OCI-M1 (cell line): Measurements from ENCODE around the gene MAPK8IP2.
A peak's percentile ranks its signal among the peaks of the same experiment; 100 is the strongest.

ENCODE experiments used
- DNase-seq: peaks from one replicate; lab custom pipeline; 2025; lab: John Stamatoyannopoulos, UW

The MAPK8IP2 gene

DNA sequence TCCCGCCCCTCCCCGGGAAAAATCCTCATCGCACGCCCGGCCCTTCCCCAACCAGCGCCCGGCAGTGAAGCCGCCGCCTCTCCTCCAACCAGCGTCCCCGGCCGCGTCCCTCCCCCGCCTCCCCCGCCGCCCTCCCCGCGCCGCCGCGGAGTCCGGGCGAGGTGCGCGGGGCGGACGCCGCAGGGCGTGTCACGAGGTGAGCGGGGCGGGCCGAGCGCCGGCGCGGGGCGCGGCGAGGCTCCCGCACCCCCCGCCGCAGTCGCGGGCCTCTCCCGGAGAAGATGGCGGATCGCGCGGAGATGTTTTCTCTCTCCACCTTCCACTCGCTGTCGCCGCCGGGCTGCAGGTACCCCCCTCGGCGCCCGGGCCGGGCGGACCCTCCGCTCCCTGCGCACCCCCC, at the start of gene MAPK8IP2:
MAPK8IP2 (plus strand) TSS at position 256 of the 400 bp plus-strand sequence; CDS start at position 282, 26 bp downstream.
- DNase-seq, result no peak

- DNase-seq, result no peak
Observed at GRCh38 chr22:50551160-50551752, 49.3 kb upstream of the MAPK8IP2 start.

DNA sequence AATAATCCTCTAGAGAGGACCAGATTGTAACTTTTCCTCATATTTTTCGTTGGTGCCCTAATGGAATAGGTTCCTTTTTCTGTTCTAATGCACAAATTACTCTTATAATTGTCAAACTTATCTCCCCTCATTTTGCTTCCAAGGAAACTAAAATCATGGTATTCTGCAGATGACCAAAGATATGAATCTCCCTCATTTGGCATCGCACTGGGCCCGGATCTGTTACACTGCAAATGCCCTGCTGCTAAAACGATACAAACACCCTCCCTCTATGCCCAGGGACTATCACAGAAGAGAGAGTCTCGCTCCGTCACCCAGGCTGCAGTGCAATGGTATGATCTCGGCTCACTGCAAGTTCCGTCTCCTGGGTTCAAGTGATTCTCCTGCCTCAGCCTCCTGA, 47.3 kb upstream of the MAPK8IP2 start:
- DNase-seq, result no peak

- no peak for DNase-seq
Observed at GRCh38 chr22:50556703-50557102, 43.9 kb upstream of the MAPK8IP2 start.

GRCh38 chr22:50560034-50560433, 40.6 kb upstream of the MAPK8IP2 start:
- no peak for DNase-seq

DNA sequence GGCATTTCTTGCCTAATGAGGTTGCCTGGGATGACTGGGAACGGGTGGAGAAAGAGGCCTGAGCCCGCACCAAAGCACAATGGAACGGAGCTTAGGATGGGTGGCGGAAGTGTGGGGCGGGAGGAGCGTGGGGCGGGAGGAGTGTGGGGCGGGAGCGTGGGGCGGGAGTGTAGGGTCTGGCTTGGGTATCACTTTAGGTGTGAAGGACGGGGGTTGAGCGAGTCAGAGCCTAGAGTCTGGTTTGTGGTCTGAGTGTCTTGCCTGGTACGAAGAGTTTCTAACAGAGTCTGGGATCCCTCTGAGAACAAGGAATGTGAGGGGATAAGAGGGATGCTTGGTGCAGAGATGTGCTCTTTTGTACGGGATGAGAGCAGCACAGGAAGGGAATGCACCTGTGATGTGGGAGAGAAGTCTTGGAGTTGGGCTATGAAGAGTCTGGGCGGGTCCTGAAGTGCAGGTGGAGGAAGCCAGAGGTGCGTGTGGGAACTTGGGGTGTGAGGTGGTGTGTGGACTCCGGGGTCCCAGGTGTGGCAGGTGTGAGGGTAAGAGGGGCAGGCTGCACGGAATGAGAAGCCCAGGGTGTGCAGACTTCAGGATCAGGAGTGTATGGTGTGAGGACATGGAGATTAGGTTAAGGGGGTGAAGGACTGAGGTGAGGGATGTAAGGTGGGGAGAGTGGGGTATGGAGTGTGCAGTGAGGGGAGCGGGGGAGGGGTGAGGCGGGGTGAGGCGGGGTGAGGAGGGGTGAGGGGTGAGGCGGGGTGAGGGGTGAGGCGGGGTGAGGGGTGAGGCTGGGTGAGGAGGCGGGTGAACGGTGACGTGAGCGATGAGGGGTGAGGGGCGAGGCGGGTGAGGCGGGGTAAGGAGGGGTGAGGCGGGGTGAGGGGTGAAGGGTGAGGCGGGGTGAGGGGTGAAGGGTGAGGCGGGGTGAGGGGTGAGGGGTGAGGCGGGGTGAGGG, 38.9 kb upstream of the MAPK8IP2 start:
- no peak for DNase-seq

DNA sequence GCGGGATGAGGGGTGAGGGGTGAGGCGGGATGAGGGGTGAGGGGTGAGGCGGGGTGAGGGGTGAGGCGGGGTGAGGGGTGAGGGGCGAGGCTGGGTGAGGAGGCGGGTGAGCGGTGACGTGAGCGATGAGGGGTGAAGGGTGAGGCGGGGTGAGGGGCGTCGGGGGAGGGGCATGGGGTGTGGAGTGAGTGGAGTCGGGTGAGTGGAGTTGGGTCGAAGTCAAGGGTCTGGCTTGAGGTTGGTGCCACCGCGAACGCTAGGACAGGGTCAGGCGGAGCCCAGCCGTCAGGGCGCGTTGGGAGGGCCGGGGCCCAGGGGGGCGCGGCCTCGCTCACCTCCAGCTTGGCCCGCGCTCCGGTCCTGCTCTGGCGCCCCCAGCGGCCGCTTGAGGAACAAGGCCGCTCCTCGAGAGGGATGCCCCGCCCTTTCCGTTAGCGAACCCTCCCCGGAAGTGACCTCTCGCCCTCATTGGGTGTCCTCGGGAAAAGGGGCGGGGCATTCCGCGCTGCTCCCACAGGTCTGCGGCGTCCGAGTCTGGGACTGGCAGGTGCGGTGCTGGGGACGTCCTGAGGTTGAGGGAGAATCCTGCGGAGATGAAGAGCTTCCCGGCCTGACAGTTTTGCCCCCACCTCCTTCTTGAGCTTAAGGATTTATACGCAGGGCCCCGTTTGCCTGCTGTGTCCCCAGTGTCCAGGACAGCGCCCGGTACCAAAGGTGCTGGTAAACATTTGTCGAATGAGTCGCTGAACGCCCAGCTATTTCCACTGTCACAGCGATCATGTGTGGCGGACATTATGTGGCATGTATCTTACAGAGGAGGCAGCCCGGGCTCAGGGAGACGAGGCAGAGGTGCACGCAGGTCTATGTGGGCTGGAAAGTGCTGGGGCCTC, 37.8 kb upstream of the MAPK8IP2 start, which contains the start of gene SYCE3:
SYCE3 (minus strand) TSS at position 397 of the 890 bp plus-strand sequence. CDS start 6,514 bp downstream, outside the sequence.
- peak; percentile 98 for DNase-seq

DNA sequence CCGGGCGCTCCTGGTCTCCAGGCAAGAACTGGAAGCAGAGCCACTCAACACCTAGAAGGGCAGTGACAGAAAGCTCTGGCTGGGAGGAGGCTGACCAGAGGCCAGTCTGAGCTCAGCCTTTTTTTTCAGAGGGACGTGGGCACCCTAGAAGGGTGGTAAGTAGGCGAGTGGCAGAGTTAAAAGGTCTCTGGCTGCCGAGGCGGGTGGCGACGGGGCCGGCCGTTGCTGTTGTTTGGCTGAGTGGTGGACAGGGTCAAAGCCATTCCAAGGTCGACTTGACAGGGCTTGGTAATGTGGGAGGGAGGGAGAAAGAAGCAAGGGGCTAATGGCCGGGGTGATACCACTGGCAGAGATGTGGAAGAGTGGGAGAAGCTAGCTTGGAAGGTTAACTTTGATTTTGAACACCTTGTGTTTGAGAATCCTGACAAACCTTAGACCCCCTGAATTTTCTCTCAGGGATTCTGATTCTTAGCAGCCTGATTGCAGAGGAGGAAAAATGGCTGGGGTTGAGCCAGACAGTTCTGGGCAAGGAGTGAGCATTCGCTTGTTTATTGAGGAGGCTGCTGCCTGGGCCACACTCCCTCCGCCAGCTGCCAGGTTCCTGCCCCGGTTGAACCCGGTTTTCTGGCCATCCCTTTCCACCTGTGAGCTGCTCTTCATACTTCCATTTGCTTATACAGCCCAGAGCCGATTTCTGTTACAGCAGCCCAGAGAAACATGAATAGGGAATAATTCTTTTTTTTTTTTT, 37.0 kb upstream of the MAPK8IP2 start:
- no peak for DNase-seq

- no peak for DNase-seq
Observed at GRCh38 chr22:50564289-50564688, 36.3 kb upstream of the MAPK8IP2 start.

GRCh38 chr22:50567721-50568252, 32.8 kb upstream of the MAPK8IP2 start:
- no peak for DNase-seq

GRCh38 chr22:50568626-50569025, 32.0 kb upstream of the MAPK8IP2 start:
- DNase-seq, result no peak

- no peak for DNase-seq
Observed at GRCh38 chr22:50569041-50569459, 31.5 kb upstream of the MAPK8IP2 start.

- DNase-seq, result no peak
Observed at GRCh38 chr22:50569896-50570535, 30.6 kb upstream of the MAPK8IP2 start.

GRCh38 chr22:50570861-50571260, 29.7 kb upstream of the MAPK8IP2 start:
- no peak for DNase-seq

DNA sequence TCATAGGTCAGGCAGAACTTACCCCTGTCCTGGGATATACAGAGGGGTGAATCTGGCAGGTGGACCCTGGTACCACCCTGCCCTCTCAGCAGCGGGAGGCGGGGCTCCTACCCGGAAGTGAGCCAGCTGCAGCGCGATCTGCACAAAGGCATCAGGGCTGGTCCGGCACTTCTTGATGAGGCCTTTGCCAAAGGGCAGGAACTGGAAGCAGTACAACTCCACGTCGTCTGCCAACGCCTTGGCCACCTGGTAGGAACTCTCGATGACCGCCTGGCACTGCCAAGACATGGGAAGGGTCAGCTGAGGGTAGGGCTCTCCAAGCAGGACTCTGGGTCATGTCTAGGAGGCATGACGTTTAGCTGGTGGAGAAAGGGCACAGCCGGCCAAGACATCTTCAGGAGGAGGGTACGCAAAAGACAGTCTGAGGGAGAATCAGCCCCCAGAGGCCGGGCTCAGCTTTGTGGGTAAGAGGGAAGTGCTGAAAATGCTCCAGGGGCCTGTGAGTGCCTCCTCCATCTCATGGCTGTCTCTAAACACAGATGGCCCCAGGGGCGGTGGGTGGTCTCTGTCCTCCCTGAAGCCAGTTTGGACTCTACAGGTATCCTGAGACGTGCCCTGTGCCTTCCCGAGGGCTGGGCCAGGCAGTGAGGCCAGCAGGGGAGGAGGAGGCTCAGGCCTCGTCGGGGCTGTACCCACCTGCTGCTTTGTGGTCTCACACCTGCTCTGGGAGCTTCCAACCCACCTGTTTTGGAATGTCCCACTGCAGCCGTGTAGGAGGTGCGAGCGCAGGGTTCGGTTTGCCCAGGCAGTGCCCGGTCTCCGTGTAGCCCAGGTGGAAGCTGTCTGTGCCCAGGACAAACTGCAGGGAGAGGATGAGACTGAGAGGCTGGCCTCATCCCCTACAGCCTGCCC, 29.1 kb upstream of the MAPK8IP2 start:
- no peak for DNase-seq

DNA sequence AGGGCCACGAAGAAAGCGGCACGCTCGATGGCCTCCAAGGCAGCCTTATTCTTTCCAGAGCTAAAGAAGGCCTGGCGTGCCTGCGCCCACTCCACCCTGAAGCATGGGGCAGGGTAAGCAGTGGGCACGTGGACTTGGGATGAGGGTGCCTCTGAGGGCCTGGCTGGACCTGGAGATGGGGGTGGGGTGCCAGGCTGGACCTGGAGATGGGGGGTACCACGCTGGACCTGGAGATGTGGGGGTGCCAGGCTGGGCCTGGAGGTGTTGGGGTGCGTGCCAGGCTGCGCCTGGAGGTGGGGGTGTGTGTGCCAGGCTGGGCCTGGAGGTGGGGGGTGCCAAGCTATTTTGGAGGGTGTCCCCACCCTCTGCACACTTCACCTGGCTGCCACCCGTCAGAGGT, 27.6 kb upstream of the MAPK8IP2 start:
- no peak for DNase-seq

GRCh38 chr22:50573491-50574382, 26.9 kb upstream of the MAPK8IP2 start:
- DNase-seq, result no peak

DNA sequence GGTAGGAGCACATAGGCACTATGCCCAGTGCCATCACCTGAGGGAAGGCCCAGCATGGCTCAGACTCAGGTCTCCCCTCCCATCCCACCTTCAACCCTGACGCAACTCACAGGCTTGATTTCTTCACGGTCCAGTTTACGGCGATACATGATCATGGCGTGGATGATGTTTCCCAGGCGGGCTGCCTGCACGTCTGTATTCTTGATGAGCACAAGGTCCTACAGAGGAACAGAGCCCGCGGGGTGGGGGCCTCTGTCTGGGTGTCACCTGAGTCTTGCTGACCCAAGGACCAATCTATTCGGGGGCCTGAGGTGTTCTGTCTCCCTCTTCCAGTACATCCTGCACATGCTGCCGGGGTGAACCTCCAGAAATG, 26.2 kb upstream of the MAPK8IP2 start:
- DNase-seq, result no peak
